Jurkat, Clone E6-1 (cell line): ENCODE results near the gene SLC6A12.

ENCODE experiments used
- DNase-seq: peaks from one replicate; pipeline ENCODE4 v3.0.0-alpha.2; 2011; ENCODE audit warnings: low read depth, low spot score
- H3K4me3 ChIP-seq: 2 replicates; pipeline ENCODE4 v1.5.1; 2011; ENCODE audit warnings: mild to moderate bottlenecking, low read length, control low read depth, moderate library complexity

Gene SLC6A12

GRCh38 chr12:171743-172676, 41.9 kb downstream of the SLC6A12 start:
- no peak overlapping the region for H3K4me3 ChIP-seq
- no peak for DNase-seq

GRCh38 chr12:171276-171675, 42.7 kb downstream of the SLC6A12 start:
- no peak overlapping the region for H3K4me3 ChIP-seq
- no peak for DNase-seq

- no peak for DNase-seq
- H3K4me3 ChIP-seq, result no peak overlapping the region
These were observed 43.4 kb downstream of the SLC6A12 start for GRCh38 chr12:170371-171225.

GRCh38 chr12:169528-170370, 44.2 kb downstream of the SLC6A12 start:
- DNase-seq, result no peak
- no peak overlapping the region for H3K4me3 ChIP-seq

GRCh38 chr12:168763-169525, 45.0 kb downstream of the SLC6A12 start:
- DNase-seq, result no peak

GRCh38 chr12:167959-168600, 45.9 kb downstream of the SLC6A12 start:
- no peak overlapping the region for H3K4me3 ChIP-seq

More at GRCh38 chr12:168763-169525, 45.0 kb downstream of the SLC6A12 start:
- no peak overlapping the region for H3K4me3 ChIP-seq

GRCh38 chr12:166425-167075, 47.4 kb downstream of the SLC6A12 start:
- H3K4me3 ChIP-seq, result no peak overlapping the region
- no peak for DNase-seq

More at GRCh38 chr12:167959-168600, 45.9 kb downstream of the SLC6A12 start:
- no peak for DNase-seq

GRCh38 chr12:165862-166368, 48.0 kb downstream of the SLC6A12 start:
- no peak overlapping the region for H3K4me3 ChIP-seq
- DNase-seq, result no peak

GRCh38 chr12:164207-164606, 49.8 kb downstream of the SLC6A12 start:
- no peak overlapping the region for H3K4me3 ChIP-seq
- DNase-seq, result no peak

- no peak overlapping the region for H3K4me3 ChIP-seq
- no peak for DNase-seq
These were observed 50.5 kb downstream of the SLC6A12 start for GRCh38 chr12:163406-163986.

- peak; percentile 37 for DNase-seq
- H3K4me3 ChIP-seq, result no peak overlapping the region
These were observed 51.3 kb downstream of the SLC6A12 start for GRCh38 chr12:162467-163307.

GRCh38 chr12:161823-162222, 52.1 kb downstream of the SLC6A12 start:
- DNase-seq, result no peak
- no peak overlapping the region for H3K4me3 ChIP-seq

- DNase-seq, result no peak
- H3K4me3 ChIP-seq, result no peak overlapping the region
These were observed 53.1 kb downstream of the SLC6A12 start for GRCh38 chr12:160858-161257.

GRCh38 chr12:159156-159782, 54.7 kb downstream of the SLC6A12 start:
- no peak overlapping the region for H3K4me3 ChIP-seq
- no peak for DNase-seq

GRCh38 chr12:157644-158043, 56.3 kb downstream of the SLC6A12 start:
- DNase-seq, result no peak
- no peak overlapping the region for H3K4me3 ChIP-seq

- no peak for DNase-seq
- no peak overlapping the region for H3K4me3 ChIP-seq
These were observed 57.0 kb downstream of the SLC6A12 start for GRCh38 chr12:156945-157344.
